SJCRH30 (cell line): Measurements from ENCODE around the gene DNAH17. TPM values are rescaled to one million over a fixed set of nuclear protein-coding genes. Genes with fewer than 3 reads are reported as not detected.

Experiments used
- DNase-seq, 2 experiments: peaks; one replicate each; pipeline ENCODE4 v3.0.0-alpha.2; 2015 to 2020
- H3K27ac ChIP-seq: fragments of 250-450 bp; sonication (Bioruptor Pico); 2 replicates; pipeline ENCODE4 v1.5.1; 2020; ENCODE audit warnings: mild to moderate bottlenecking, moderate library complexity
- H3K27me3 ChIP-seq: fragments of 250-450 bp; sonication (Bioruptor Pico); 2 replicates; pipeline ENCODE4 v1.5.1; 2020; ENCODE audit warnings: mild to moderate bottlenecking, moderate library complexity
- H3K36me3 ChIP-seq: fragments of 250-450 bp; sonication (Bioruptor Pico); 2 replicates; pipeline ENCODE4 v1.5.1; 2020; ENCODE audit warnings: mild to moderate bottlenecking, moderate library complexity
- H3K4me1 ChIP-seq: fragments of 250-450 bp; sonication (Bioruptor Pico); 2 replicates; pipeline ENCODE4 v1.5.1; 2020; ENCODE audit warnings: mild to moderate bottlenecking, moderate library complexity
- H3K4me3 ChIP-seq: fragments of 250-450 bp; sonication (Bioruptor Pico); 2 replicates; pipeline ENCODE4 v1.5.1; 2020; ENCODE audit warnings: mild to moderate bottlenecking, moderate library complexity
- H3K9me3 ChIP-seq: fragments of 250-450 bp; sonication (Bioruptor Pico); replicated peaks from 2 replicates; pipeline ENCODE4 v1.5.1; 2020; ENCODE audit warnings: mild to moderate bottlenecking, moderate library complexity
- total RNA-seq: library from RNA; depleted of rRNA; stranded (reverse); fragments of >200 nt; shearing (Covaris generic); gene quantifications from 2 replicates; pipeline ENCODE4 v1.2.3, GENCODE V29; 2014

DNAH17 gene
- total RNA-seq, 1 experiment from 2014 or later, result 3.1 TPM

DNA sequence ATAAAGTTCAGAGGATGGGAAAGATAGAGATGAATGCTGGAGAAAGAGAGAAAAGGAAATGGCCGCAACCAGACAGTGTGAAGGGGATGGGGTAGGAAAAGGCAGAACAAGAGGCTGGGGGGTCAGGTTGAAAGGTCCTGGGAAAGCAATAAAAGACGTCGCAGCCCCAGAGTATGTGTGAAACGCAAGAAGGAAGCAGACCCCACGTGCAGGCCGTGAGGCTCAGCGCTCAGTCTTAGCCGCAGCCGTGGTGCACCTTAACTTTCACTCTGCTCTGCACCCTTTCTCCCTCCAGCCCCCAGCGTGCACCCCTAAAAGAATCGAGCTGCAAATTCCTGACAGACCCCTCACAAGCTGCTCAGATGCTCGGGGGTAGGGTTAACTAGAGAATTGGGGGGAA is 1.9 kb downstream of the DNAH17 start:
- Histone ChIP-seq H3K4me3 (no peak overlapping the region), H3K27me3 (no peaks in the 10 kb centered on the region), H3K9me3 (no peaks in the 10 kb centered on the region; the same call in 1 of the 2 replicates), H3K36me3 (peaks cover 5% of the 10 kb centered on the region; the same call in 1 of the 2 replicates), H3K27ac (no peak overlapping the region), H3K4me1 (peaks cover 12% of the 10 kb centered on the region)
- DNase-seq, result no peak

DNA sequence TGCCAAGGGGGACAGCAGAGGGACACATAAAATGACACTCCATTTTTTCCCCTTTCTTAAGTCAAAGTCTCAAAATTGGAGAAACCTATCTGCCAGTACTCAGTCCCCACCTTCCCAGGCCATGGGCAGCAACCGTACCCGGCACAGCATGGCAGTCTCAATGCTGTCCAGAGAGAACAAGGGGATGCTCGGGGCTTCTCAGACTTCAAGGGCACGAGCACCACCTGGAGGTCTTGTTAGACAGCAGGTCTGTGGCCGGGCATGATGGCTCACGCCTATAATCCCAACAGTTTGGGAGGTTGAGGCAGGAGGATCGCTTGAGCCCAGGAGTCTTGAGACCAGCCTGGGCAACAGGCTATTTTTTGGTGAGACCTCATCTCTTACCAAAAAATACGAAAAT is 3.2 kb downstream of the DNAH17 start:
- Histone ChIP-seq H3K9me3 (no peaks in the 10 kb centered on the region; the same call in 1 of the 2 replicates), H3K4me3 (no peak overlapping the region), H3K4me1 (peaks cover 12% of the 10 kb centered on the region), H3K36me3 (peaks cover 5% of the 10 kb centered on the region; the same call in 1 of the 2 replicates), H3K27ac (no peak overlapping the region), H3K27me3 (no peaks in the 10 kb centered on the region)
- DNase-seq, result no peak

DNA sequence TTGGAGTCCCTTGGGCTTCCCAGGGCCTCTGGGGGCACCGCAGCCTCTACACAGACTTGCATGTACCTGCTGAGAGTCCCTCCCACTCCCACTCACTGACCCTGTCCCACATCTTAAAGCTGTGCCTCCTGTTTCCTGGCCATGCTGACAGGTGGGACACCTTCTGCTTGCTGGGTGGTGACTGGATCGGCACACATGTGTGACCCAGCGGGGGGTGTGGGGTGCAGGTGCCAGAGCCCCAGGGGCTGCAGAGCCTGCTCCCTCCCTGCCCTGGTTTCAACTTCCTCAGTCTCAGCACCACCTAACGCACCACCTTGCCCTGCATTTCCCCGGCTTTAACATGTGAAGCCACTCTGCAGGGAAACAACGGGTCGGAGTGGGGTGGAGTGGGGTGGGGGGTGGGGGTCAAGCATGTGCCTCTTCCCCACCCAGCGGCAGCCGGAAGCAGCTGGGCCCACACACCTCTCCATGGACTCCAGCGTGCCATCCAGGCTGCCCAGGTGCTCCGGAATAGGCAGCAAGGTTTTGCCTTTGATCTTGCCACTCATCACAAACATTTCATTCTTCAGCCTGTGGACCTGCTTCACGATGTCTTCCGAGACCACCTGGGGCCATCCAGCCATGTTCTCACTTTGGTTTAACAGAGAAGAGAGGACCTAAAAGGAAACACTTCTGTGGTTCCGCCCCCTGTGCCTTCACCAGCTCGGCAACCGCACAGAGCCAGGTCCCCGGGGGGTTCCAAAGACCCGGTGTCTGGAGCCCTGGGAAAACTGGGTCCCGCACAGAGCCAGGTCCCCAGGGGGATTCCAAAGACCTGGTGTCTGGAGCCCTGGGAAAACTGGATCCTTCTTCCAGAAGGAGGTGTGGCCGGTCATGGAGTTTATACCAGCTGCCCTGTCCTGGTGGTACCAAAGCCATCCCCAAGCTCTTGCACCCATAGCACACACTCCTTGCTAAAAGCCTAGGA is 4.7 kb downstream of the DNAH17 start:
- Histone ChIP-seq H3K4me3 (no peak overlapping the region), H3K9me3 (no peaks in the 10 kb centered on the region; the same call in 1 of the 2 replicates), H3K27me3 (no peaks in the 10 kb centered on the region), H3K4me1 (peaks cover 12% of the 10 kb centered on the region), H3K36me3 (peaks cover 11% of the 10 kb centered on the region; the same call in 1 of the 2 replicates), H3K27ac (no peak overlapping the region)
- peak in 1 of 2 experiments; percentile 22 for DNase-seq

DNA sequence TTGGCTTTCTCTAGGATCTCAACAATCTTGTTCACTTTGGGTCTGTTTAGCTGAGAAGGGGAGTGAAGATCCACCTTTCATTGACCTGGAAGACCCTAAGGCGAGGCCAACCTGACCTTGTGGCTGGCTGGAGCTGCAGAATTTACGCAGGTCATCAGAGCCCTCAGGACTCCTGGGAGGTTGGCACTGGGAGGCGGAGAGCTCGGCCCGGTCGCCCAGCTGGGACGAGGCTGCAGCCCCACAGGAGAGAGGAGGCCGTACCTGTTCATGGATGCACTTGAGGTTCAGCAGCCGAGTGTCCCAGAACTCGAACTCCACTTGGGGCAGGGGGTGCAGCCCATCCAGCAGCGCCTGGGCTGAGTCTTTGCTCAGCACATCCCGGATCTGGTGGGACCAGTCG is 5.9 kb downstream of the DNAH17 start:
- H3K27ac ChIP-seq, result no peak overlapping the region
- H3K36me3 ChIP-seq, result peaks cover 22% of the 10 kb centered on the region
- H3K4me1 ChIP-seq, result peaks cover 12% of the 10 kb centered on the region
- no peak overlapping the region for H3K4me3 ChIP-seq
- DNase-seq, result no peak
- H3K27me3 ChIP-seq, result no peaks in the 10 kb centered on the region
- no peaks in the 10 kb centered on the region for H3K9me3 ChIP-seq

GRCh38 chr17:78568494-78569115 is 8.6 kb downstream of the DNAH17 start:
- Histone ChIP-seq H3K9me3 (no peaks in the 10 kb centered on the region), H3K4me3 (no peak overlapping the region), H3K27me3 (no peaks in the 10 kb centered on the region), H3K36me3 (peaks cover 22% of the 10 kb centered on the region), H3K27ac (no peak overlapping the region), H3K4me1 (peaks cover 9% of the 10 kb centered on the region)
- no peak for DNase-seq

GRCh38 chr17:78567991-78568390 is 9.2 kb downstream of the DNAH17 start:
- Histone ChIP-seq H3K9me3 (no peaks in the 10 kb centered on the region), H3K36me3 (peaks cover 22% of the 10 kb centered on the region), H3K4me3 (no peak overlapping the region), H3K27me3 (no peaks in the 10 kb centered on the region), H3K4me1 (peaks cover 15% of the 10 kb centered on the region), H3K27ac (no peak overlapping the region)
- DNase-seq, result no peak

GRCh38 chr17:78566947-78567346 is 10.2 kb downstream of the DNAH17 start:
- H3K9me3 ChIP-seq, result no peaks in the 10 kb centered on the region
- H3K27me3 ChIP-seq, result no peaks in the 10 kb centered on the region
- peaks cover 26% of the 10 kb centered on the region for H3K4me1 ChIP-seq
- no peak for DNase-seq
- H3K27ac ChIP-seq, result no peak overlapping the region
- peaks cover 19% of the 10 kb centered on the region for H3K36me3 ChIP-seq
- H3K4me3 ChIP-seq, result no peak overlapping the region

GRCh38 chr17:78563189-78564145 is 13.7 kb downstream of the DNAH17 start:
- Histone ChIP-seq H3K27ac (peak overlapping the region; percentile 82), H3K36me3 (peaks cover 24% of the 10 kb centered on the region), H3K4me1 (peaks cover 44% of the 10 kb centered on the region), H3K4me3 (no peak overlapping the region), H3K27me3 (no peaks in the 10 kb centered on the region), H3K9me3 (no peaks in the 10 kb centered on the region)
- peak; percentile 94 to 98 for DNase-seq

DNA sequence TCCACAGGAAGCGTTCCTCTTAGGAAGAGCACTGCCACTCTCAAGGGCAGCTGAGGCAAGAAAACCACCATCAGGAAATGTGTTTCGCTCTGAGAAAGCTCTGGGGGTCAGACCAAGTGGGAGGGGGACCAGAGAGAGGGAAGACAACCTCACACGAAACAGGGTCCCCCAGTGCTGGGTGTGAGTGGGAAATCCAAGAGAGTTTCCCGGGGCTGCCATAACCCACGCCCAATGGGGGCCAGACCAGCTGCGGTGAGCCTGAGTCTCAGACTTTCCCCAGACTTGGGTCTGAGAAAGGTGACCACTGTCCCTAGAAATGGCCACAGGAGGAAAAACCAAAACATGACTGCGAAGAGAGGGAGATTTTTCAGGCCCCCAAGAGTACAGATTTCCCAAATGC is 14.5 kb downstream of the DNAH17 start:
- Histone ChIP-seq H3K27ac (peak overlapping the region; percentile 82), H3K27me3 (no peaks in the 10 kb centered on the region), H3K4me1 (peaks cover 49% of the 10 kb centered on the region), H3K9me3 (no peaks in the 10 kb centered on the region), H3K4me3 (no peak overlapping the region), H3K36me3 (peaks cover 23% of the 10 kb centered on the region)
- no peak for DNase-seq

GRCh38 chr17:78561166-78561565 is 16.0 kb downstream of the DNAH17 start:
- H3K27me3 ChIP-seq, result no peaks in the 10 kb centered on the region
- peaks cover 63% of the 10 kb centered on the region for H3K4me1 ChIP-seq
- peaks cover 15% of the 10 kb centered on the region for H3K36me3 ChIP-seq
- DNase-seq, result peak; percentile 94
- H3K9me3 ChIP-seq, result no peaks in the 10 kb centered on the region
- peak overlapping the region; percentile 48 for H3K27ac ChIP-seq
- no peak overlapping the region for H3K4me3 ChIP-seq

- Histone ChIP-seq H3K9me3 (no peaks in the 10 kb centered on the region), H3K36me3 (peaks cover 15% of the 10 kb centered on the region), H3K4me3 (no peak overlapping the region), H3K27ac (peak overlapping the region; percentile 48), H3K27me3 (no peaks in the 10 kb centered on the region), H3K4me1 (peaks cover 66% of the 10 kb centered on the region)
- DNase-seq, result no peak
Observed at GRCh38 chr17:78560731-78561130, 16.5 kb downstream of the DNAH17 start.

GRCh38 chr17:78559749-78560368 is 17.3 kb downstream of the DNAH17 start:
- Histone ChIP-seq H3K36me3 (peaks cover 18% of the 10 kb centered on the region), H3K4me1 (peaks cover 68% of the 10 kb centered on the region), H3K9me3 (no peaks in the 10 kb centered on the region), H3K4me3 (no peak overlapping the region), H3K27ac (no peak overlapping the region; the same call in 1 of the 2 replicates), H3K27me3 (no peaks in the 10 kb centered on the region)
- no peak for DNase-seq

DNA sequence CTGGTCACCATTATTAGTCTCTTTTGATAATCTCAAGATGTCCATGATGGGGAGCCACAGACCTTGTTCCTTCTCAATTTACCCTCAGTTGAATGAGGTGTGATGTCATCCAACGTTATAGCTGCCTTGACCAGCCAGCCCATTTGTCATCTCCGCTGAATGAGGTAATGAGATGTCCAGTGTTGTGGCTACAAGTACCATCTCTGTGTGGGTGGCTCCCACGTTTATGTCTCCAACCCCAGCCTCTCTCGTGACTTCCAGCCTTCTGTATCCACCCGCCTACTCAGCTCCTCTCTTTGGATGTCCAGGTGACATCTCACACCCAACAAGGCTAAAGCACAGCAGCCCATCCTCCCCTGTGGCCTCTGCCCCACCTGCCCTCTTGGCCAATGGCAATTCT is 18.2 kb downstream of the DNAH17 start:
- no peak for DNase-seq
- peaks cover 63% of the 10 kb centered on the region for H3K4me1 ChIP-seq
- no peaks in the 10 kb centered on the region for H3K9me3 ChIP-seq
- H3K36me3 ChIP-seq, result peaks cover 23% of the 10 kb centered on the region
- no peaks in the 10 kb centered on the region for H3K27me3 ChIP-seq
- H3K4me3 ChIP-seq, result no peak overlapping the region
- H3K27ac ChIP-seq, result no peak overlapping the region; the same call in 1 of the 2 replicates
